Stimulated activated memory B cell treated with anti-CD40 and anti-IgM and Interleukin-4, amounts not matched to agents 10 μg/mL and 1 μg/mL and 100 μg/mL, for 72 hours (primary cell): Measurements from ENCODE around the gene RARA.

Experiments
- ATAC-seq: fragments of 150-1000 bp; cut with Tn5 transposase; 2 replicates; pipeline ENCODE4 v1.10.0; 2021
- H3K27ac Mint-ChIP-seq: one replicate; pipeline ENCODE4 v1.8.0; 2022; ENCODE audit warnings: mild to moderate bottlenecking, mixed read lengths
- H3K27me3 Mint-ChIP-seq: one replicate; pipeline ENCODE4 v1.8.0; 2022; ENCODE audit warnings: mixed read lengths
- H3K36me3 Mint-ChIP-seq: one replicate; pipeline ENCODE4 v1.8.0; 2022; ENCODE audit warnings: mixed read lengths
- H3K4me1 Mint-ChIP-seq: one replicate; pipeline ENCODE4 v1.8.0; 2022; ENCODE audit warnings: mixed read lengths
- H3K4me3 Mint-ChIP-seq: one replicate; pipeline ENCODE4 v1.8.0; 2022; ENCODE audit warnings: mild to moderate bottlenecking, moderate library complexity, mixed read lengths
- H3K9me3 Mint-ChIP-seq: one replicate; pipeline ENCODE4 v1.8.0; 2022; ENCODE audit warnings: mixed read lengths

The RARA gene

GRCh38 chr17:40327244-40327729, 18.3 kb downstream of the RARA start:
- Mint-ChIP-seq H3K27me3 (no peaks in the 10 kb centered on the region), H3K27ac (peak overlapping the region; percentile 98), H3K4me3 (peak overlapping the region; percentile 82), H3K9me3 (no peaks in the 10 kb centered on the region), H3K36me3 (peaks cover 16% of the 10 kb centered on the region), H3K4me1 (peaks cover 94% of the 10 kb centered on the region)
- no peak for ATAC-seq

- peaks cover 97% of the 10 kb centered on the region for H3K4me1 Mint-ChIP-seq
- H3K36me3 Mint-ChIP-seq: peaks cover 22% of the 10 kb centered on the region
- no peak for ATAC-seq
- no peaks in the 10 kb centered on the region for H3K9me3 Mint-ChIP-seq
- H3K27me3 Mint-ChIP-seq: no peaks in the 10 kb centered on the region
- H3K27ac Mint-ChIP-seq: peak overlapping the region; percentile 98
- H3K4me3 Mint-ChIP-seq: no peak overlapping the region
Measured at GRCh38 chr17:40327735-40328385, 18.9 kb downstream of the RARA start.

DNA sequence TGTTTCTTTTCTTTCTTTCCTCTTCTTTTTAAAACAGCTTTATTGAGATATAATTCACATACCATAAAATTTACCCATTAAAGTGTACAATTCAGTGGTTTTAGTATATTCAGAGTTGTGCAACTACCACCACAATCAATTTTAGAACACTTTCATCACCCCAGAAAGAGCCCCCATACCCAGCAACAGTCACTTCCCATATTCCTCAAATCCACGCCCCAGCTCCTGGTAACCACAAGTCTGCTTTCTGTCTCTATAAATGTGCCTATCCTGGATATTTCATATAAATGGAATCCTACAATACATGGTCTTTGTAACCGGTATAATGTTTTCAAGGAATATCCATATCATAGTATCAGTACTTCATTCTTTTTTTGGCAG, 19.4 kb downstream of the RARA start:
- Mint-ChIP-seq H3K36me3 (peaks cover 27% of the 10 kb centered on the region), H3K27me3 (no peaks in the 10 kb centered on the region), H3K4me3 (no peak overlapping the region), H3K27ac (peak overlapping the region; percentile 98), H3K9me3 (no peaks in the 10 kb centered on the region), H3K4me1 (peaks cover 96% of the 10 kb centered on the region)
- ATAC-seq: no peak

DNA sequence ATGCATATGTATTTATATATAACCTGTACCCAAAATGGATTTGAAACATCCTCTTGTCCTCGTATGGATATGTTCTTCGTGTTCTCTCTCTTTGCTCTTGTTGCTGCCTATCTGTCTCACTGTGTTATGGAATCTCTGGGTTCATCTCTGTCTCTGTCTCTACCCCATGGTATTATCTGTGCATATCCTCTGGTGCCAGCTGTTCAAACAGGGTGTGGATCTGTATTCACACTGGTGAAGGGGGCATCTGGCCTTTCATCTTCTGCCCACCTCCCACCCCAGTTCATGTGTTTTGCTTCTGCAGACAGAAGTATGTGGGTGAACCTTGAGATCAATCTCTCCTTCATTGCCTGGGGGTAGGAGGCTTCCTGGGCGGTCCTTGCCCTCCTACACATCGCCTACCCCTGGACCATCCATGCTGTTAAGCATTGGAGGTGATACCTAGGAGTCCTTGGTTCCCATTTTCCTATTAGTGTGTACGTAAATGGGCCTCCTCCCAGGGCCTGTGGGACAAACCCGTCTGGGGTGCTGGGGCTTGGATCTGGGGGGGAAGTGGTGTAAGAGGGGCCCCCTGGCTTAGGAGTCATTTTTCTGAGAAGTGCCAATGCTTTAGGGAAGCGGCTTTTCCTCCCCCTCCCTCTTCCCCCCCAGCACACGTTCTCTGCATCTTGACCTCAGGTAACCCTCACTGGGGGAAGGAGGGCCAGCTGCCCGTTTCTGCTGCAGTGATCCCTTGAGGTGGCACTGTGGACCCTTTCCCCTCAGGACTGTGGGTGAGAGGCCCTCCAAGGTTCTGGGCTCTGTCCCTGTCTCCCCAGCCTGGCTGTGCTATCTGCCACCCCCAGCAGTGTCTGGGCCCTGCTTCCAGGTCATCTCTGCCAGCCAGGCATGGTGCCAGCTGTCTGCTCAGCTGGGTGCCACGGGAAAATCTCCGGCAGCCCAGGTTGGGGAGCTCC, 21.1 kb downstream of the RARA start:
- Mint-ChIP-seq H3K36me3 (peaks cover 35% of the 10 kb centered on the region), H3K27me3 (no peaks in the 10 kb centered on the region), H3K4me1 (peaks cover 96% of the 10 kb centered on the region), H3K27ac (peak overlapping the region; percentile 98), H3K9me3 (no peaks in the 10 kb centered on the region), H3K4me3 (peak overlapping the region; percentile 4)
- peak; percentile 24 for ATAC-seq

GRCh38 chr17:40330850-40331470, 22.0 kb downstream of the RARA start:
- ATAC-seq: no peak
- Mint-ChIP-seq H3K4me3 (peak overlapping the region; percentile 7), H3K27ac (peak overlapping the region; percentile 98), H3K27me3 (no peaks in the 10 kb centered on the region), H3K36me3 (peaks cover 36% of the 10 kb centered on the region), H3K4me1 (peaks cover 89% of the 10 kb centered on the region), H3K9me3 (no peaks in the 10 kb centered on the region)

GRCh38 chr17:40331743-40332641, 23.0 kb downstream of the RARA start:
- H3K36me3 Mint-ChIP-seq: peaks cover 36% of the 10 kb centered on the region

DNA sequence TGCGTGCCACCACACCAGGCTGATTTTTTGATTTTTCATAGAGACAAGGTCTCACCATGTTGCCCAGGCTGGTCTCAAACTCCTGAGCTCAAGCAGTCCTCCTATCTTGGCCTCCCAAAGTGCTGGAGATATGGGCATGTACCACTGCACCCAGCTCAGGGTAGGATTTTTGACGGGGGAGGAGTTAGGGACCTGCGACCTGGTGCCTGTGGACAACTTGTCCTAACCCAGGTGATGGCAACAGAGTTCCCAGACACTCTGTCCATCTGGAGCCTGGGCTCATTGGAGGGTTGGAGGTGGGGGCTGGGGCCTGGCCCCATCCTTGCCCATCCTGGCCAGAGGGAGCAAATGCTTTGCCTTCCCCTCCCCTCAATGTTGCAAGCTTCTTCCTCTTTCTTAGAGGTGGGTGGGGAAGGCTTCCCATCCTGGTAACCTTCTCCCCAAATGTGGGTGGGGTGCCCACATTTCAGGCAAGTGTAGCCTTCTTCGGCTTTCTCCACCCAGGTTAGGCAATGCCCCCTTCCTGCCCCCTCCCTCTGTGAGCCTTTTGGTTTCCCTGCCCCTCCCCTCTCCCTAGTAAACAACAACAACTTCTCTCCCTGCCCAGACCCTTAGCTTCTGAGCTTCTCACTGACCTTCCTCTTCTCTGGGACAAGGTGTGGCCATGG, 24.9 kb downstream of the RARA start:
- ATAC-seq: no peak
- H3K4me3 Mint-ChIP-seq: no peak overlapping the region
- peaks cover 44% of the 10 kb centered on the region for H3K36me3 Mint-ChIP-seq
- no peaks in the 10 kb centered on the region for H3K27me3 Mint-ChIP-seq
- peaks cover 76% of the 10 kb centered on the region for H3K4me1 Mint-ChIP-seq
- H3K9me3 Mint-ChIP-seq: no peaks in the 10 kb centered on the region
- peak overlapping the region; percentile 18 for H3K27ac Mint-ChIP-seq

More at GRCh38 chr17:40331743-40332641, 23.0 kb downstream of the RARA start:
- Mint-ChIP-seq H3K9me3 (no peaks in the 10 kb centered on the region), H3K27ac (peak overlapping the region; percentile 98), H3K4me3 (no peak overlapping the region), H3K4me1 (peaks cover 79% of the 10 kb centered on the region), H3K27me3 (no peaks in the 10 kb centered on the region)
- ATAC-seq: no peak

DNA sequence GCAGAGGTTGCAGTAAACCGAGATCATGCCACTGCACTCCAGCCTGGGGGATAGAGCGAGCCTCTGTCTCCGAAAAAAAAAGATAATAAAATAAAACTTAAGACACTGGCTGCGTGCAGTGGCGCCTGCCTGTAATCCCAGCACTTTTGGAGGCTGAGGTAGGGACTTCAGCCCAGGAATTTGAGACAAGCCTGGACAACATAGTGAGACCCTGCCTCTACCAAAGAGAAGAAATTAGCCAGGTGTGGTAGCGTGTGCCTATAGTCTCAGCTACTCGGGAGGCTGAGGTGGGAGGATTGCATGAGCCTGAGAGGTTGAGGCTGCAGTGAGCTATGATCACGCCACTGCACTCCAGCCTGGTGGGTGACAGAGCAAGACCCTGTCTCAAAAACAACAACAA, 26.6 kb downstream of the RARA start:
- Mint-ChIP-seq H3K9me3 (no peaks in the 10 kb centered on the region), H3K4me1 (peaks cover 77% of the 10 kb centered on the region), H3K27me3 (no peaks in the 10 kb centered on the region), H3K27ac (no peak overlapping the region), H3K36me3 (peaks cover 54% of the 10 kb centered on the region), H3K4me3 (no peak overlapping the region)
- ATAC-seq: no peak

DNA sequence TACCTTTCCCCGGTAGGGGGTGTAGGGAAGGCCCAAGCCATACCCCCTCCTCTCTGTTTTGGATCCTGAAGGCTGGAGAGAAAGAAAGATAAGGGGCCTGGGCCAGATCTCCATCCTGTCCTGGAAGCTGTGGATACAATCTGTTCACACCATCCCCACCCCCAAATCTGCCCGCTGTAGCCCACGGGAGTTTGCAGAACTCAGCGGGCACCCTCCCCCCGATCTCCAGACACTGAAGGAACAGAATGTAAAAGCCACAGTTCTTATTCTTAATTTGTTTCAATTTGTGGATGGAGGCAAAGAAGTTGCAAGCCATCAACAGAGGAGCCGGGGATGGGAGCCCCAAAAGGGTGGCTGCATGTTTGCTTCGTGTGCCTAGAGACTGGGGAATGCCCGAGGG, 28.4 kb downstream of the RARA start:
- Mint-ChIP-seq H3K27ac (peak overlapping the region; percentile 48), H3K36me3 (peaks cover 43% of the 10 kb centered on the region), H3K4me3 (no peak overlapping the region), H3K9me3 (no peaks in the 10 kb centered on the region), H3K27me3 (no peaks in the 10 kb centered on the region), H3K4me1 (peaks cover 69% of the 10 kb centered on the region)
- no peak for ATAC-seq

DNA sequence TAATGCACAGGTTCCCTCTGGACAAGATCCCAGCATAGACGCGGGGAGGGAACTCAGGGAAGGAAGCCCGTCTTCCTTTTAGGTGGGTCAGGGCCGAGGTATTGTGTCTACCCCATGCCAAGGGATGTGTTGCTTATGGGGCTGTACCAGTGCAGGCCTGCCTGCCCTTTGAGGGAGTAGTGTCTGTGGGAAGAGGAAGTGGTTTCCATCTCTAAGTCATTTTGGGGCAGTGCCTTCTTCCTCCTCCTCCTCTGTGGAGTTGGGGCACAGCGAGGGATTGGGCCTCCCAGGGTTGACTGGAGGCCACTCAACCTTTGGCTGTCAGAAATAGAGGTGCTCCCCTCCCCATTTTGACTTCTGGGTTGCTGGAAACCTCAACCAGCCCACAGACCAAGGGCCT, 29.1 kb downstream of the RARA start:
- Mint-ChIP-seq H3K36me3 (peaks cover 36% of the 10 kb centered on the region), H3K4me1 (peaks cover 69% of the 10 kb centered on the region), H3K27ac (peak overlapping the region; percentile 48), H3K27me3 (no peaks in the 10 kb centered on the region), H3K4me3 (no peak overlapping the region), H3K9me3 (no peaks in the 10 kb centered on the region)
- ATAC-seq: no peak

- Mint-ChIP-seq H3K27me3 (no peaks in the 10 kb centered on the region), H3K4me3 (no peak overlapping the region), H3K36me3 (peaks cover 31% of the 10 kb centered on the region), H3K9me3 (no peaks in the 10 kb centered on the region), H3K4me1 (peaks cover 70% of the 10 kb centered on the region), H3K27ac (peak overlapping the region; percentile 18)
- ATAC-seq: no peak
Measured at GRCh38 chr17:40338941-40339649, 30.1 kb downstream of the RARA start.

GRCh38 chr17:40340327-40340726, 31.3 kb downstream of the RARA start:
- Mint-ChIP-seq H3K4me3 (no peak overlapping the region), H3K36me3 (peaks cover 25% of the 10 kb centered on the region), H3K27me3 (no peaks in the 10 kb centered on the region), H3K9me3 (no peaks in the 10 kb centered on the region), H3K27ac (peak overlapping the region; percentile 44), H3K4me1 (peaks cover 70% of the 10 kb centered on the region)
- no peak for ATAC-seq

GRCh38 chr17:40340880-40341807, 32.2 kb downstream of the RARA start:
- Mint-ChIP-seq H3K36me3 (peaks cover 25% of the 10 kb centered on the region), H3K4me3 (peak overlapping the region; percentile 75), H3K9me3 (no peaks in the 10 kb centered on the region), H3K27me3 (no peaks in the 10 kb centered on the region), H3K4me1 (peaks cover 79% of the 10 kb centered on the region), H3K27ac (peak overlapping the region; percentile 44)
- peak; percentile 91 for ATAC-seq
